NCI-H146 treated with DMSO at 0.1 percent for 48 hours (cell line): ENCODE data around the gene NLE1.

ENCODE experiments used
- DNase-seq: peaks from one replicate; lab custom pipeline; 2025; ENCODE audit not compliant: unreplicated experiment; lab: John Stamatoyannopoulos, UW

NLE1 gene

GRCh38 chr17:35087731-35088355, 54.3 kb downstream of the NLE1 start:
- no peak for DNase-seq

- DNase-seq: no peak
Measured at GRCh38 chr17:35086931-35087573, 55.1 kb downstream of the NLE1 start.

- no peak for DNase-seq
Measured at GRCh38 chr17:35086164-35086563, 55.9 kb downstream of the NLE1 start.

GRCh38 chr17:35084987-35085386, 57.1 kb downstream of the NLE1 start:
- no peak for DNase-seq

DNA sequence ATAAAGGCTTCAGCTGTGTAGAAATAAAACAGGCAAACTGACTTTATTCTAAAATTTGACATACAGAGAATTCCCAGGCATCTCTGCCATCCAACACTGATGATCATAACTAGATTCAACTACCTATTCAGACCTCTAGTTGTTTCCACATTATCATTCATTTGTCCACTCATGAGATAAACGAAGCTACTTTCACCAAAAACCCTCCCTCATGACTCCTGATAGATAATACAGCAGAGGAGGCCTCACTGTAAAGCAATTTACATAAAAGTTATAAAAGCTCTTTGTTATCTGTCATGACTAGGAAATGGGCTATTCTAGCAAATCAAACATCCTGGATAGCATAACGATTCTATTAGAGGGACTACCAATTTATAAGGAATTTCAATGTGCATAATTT, 59.0 kb downstream of the NLE1 start:
- DNase-seq: no peak

DNA sequence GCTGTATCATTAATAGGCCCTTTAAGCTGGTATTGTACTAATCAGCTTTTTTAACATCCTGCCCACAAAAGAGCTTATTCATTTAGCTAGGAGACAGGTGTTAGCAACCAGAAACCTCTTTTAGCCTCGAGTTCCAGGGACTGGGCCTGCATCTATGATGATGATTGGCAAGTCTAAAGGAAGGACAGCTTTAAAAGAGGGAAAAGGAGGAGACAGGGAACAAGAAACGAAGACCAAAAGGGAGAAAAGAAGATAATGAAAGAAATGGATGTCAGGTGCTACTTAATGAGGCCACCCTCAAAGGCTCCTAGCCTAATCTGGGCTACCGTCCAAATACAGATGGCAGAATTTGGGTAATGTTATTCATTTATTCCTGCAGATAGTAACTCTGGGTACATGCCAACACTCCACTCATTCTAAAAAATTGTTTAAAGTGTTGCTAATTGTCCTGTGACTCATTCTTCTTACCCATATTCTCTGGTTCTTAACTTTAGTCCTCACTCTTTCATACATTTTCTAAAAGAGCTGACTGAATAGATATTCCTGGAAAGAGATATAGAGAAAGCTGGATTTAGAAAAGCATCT, 59.9 kb downstream of the NLE1 start:
- DNase-seq: no peak

- no peak for DNase-seq
Measured at GRCh38 chr17:35081638-35082037, 60.5 kb downstream of the NLE1 start.

DNA sequence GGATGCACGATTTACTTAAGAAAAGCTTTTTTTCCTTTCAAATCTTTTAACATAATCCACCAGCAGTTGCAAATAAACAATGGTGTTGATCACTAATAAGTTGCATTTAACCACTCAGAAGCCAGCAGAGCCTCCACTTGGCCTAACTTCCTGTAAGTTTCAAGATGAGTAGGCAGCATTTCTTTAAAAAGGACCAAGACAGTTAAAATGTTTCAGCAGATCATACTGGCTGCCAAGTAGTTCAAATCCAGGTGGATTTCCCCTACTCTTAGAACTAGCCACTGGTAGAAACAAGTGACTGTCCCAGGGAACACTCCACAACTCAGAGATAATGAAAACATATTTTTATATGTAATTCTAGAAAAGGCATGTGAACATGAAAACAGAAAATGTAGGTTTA, 61.6 kb downstream of the NLE1 start:
- no peak for DNase-seq

GRCh38 chr17:35079547-35080423, 62.3 kb downstream of the NLE1 start:
- no peak for DNase-seq
